ENCODE data around the gene PEX14. TPM values are rescaled to one million over a fixed set of nuclear protein-coding genes. Genes with fewer than 3 reads are reported as not detected.

PEX14 gene
- total and polyA plus RNA-seq, 2 experiments from 2014 or later = 17.6 to 19.6 TPM

GRCh38 chr1:10522322-10522860, 47.6 kb downstream of the PEX14 start:
- H3K4me1 ChIP-seq (ENCODE audit: insufficient read depth) = peaks cover 36% of the 10 kb centered on the region
- H2AFZ ChIP-seq = no peak overlapping the region
- no peaks in the 10 kb centered on the region for H3K27me3 ChIP-seq (ENCODE audit: insufficient read depth)
- no peak overlapping the region for H3K27ac Mint-ChIP-seq
- no peak overlapping the region for H3K27ac ChIP-seq (ENCODE audit: low read depth)
- peaks cover 44% of the 10 kb centered on the region for H3K79me2 ChIP-seq (replicated peaks; ENCODE audit: insufficient read depth)
- ATAC-seq (no peak), DNase-seq (ENCODE audit: low spot score) (no peak)
- H3K4me2 ChIP-seq = no peak overlapping the region
- no peak overlapping the region for H3K4me3 Mint-ChIP-seq
- H3K9me2 ChIP-seq (ENCODE audit: insufficient read depth) = no peaks in the 10 kb centered on the region
- H3K27me3 Mint-ChIP-seq (ENCODE audit: insufficient read depth, low read depth, poor library complexity) = no peaks in the 10 kb centered on the region
- H3K4me3 ChIP-seq = no peak overlapping the region
- no peaks in the 10 kb centered on the region; the same call in 1 of the 2 replicates for H3F3A ChIP-seq (replicated peaks; ENCODE audit: low read depth)
- peaks cover 5% of the 10 kb centered on the region; the same call in 1 of the 2 replicates for H4K20me1 ChIP-seq (replicated peaks; ENCODE audit: insufficient read depth)
- H3K4me1 Mint-ChIP-seq = peaks cover 45% of the 10 kb centered on the region
- no peaks in the 10 kb centered on the region for H3K36me3 ChIP-seq (ENCODE audit: insufficient read depth)
- H3K36me3 Mint-ChIP-seq (ENCODE audit: low read depth) = no peaks in the 10 kb centered on the region; the same call in 2 of the 3 replicates
- TF ChIP-seq STAT1 (IDR thresholded peaks at IDR 0.05; ENCODE audit: unreplicated experiment) = no peak
- TF ChIP-seq JUNB (IDR thresholded peaks at IDR 0.05; ENCODE audit: unreplicated experiment) = no peak
- no peak for TF ChIP-seq POLR2AphosphoS5 (IDR thresholded peaks at IDR 0.05; ENCODE audit: low read depth)
- TF ChIP-seq ZNF114 (CRISPR knock-in tag; IDR thresholded peaks at IDR 0.05) = no peak
- no peak for TF ChIP-seq NANOG (IDR thresholded peaks at IDR 0.05; ENCODE audit: borderline replicate concordance)
- TF ChIP-seq REST (IDR thresholded peaks at IDR 0.05; ENCODE audit: unreplicated experiment) = no peak
- no peaks in the 10 kb centered on the region for H3K9me3 Mint-ChIP-seq

GRCh38 chr1:10525208-10525607, 50.5 kb downstream of the PEX14 start:
- no peak overlapping the region for H3K4me3 Mint-ChIP-seq
- TF ChIP-seq NANOG (IDR thresholded peaks at IDR 0.05; ENCODE audit: borderline replicate concordance) = no peak
- no peak for TF ChIP-seq ZNF462 (CRISPR knock-in tag; IDR thresholded peaks at IDR 0.05)
- no peak for TF ChIP-seq JUNB (IDR thresholded peaks at IDR 0.05; ENCODE audit: unreplicated experiment)
- TF ChIP-seq ZNF331 (CRISPR knock-in tag; IDR thresholded peaks at IDR 0.05; ENCODE audit: low read depth) = no peak
- no peak for TF ChIP-seq ZNF114 (CRISPR knock-in tag; IDR thresholded peaks at IDR 0.05)
- no peak for TF ChIP-seq REST (IDR thresholded peaks at IDR 0.05; ENCODE audit: unreplicated experiment)

More at GRCh38 chr1:10525208-10525607, 50.5 kb downstream of the PEX14 start:
- Histone ChIP-seq H3K27ac (ENCODE audit: low read depth) (no peak overlapping the region), H3F3A (replicated peaks; ENCODE audit: low read depth) (no peaks in the 10 kb centered on the region), H3K79me2 (replicated peaks; ENCODE audit: insufficient read depth) (peaks cover 28% of the 10 kb centered on the region), H3K4me2 (no peak overlapping the region), H3K36me3 (ENCODE audit: insufficient read depth) (no peaks in the 10 kb centered on the region), H3K4me1 (ENCODE audit: insufficient read depth) (peaks cover 32% of the 10 kb centered on the region), H2AFZ (no peak overlapping the region), H4K20me1 (replicated peaks; ENCODE audit: insufficient read depth) (0 out of 2 replicates have a peak, but pooled peaks cover 3% of the 10 kb centered on the region), H3K27me3 (ENCODE audit: insufficient read depth) (peaks cover 10% of the 10 kb centered on the region; the same call in 1 of the 2 replicates), H3K4me3 (no peak overlapping the region), H3K9me2 (ENCODE audit: insufficient read depth) (no peaks in the 10 kb centered on the region)
- no peak for DNase-seq (ENCODE audit: low spot score)
- H3K36me3 Mint-ChIP-seq (ENCODE audit: low read depth) = no peaks in the 10 kb centered on the region
- no peaks in the 10 kb centered on the region for H3K9me3 Mint-ChIP-seq
- H3K4me1 Mint-ChIP-seq = peaks cover 47% of the 10 kb centered on the region
- no peak overlapping the region for H3K27ac Mint-ChIP-seq
- peaks cover 3% of the 10 kb centered on the region for H3K27me3 Mint-ChIP-seq (ENCODE audit: insufficient read depth, low read depth, poor library complexity)
- ATAC-seq = no peak

Measured in GM23338 (cell line).